Frontal cortex (tissue), 1 donor: ENCODE results near the gene TBC1D23. TPM values are rescaled to one million over a fixed set of nuclear protein-coding genes. Genes with fewer than 3 reads are reported as not detected.

ENCODE experiments used
- total RNA-seq: library from RNA; depleted of rRNA; stranded (reverse); fragments of >200 nt; gene quantifications from one replicate; pipeline ENCODE4 v1.2.3, GENCODE V29; 2014

Gene TBC1D23
- total RNA-seq, 1 donor from 2014 or later = 65.2 TPM

Other genes with a start within 250 kb of the TBC1D23 start
- 1.2 TPM for gene FILIP1L, start 146.5 kb upstream of the TBC1D23 start, total RNA-seq
- gene NIT2, start 73.8 kb downstream of the TBC1D23 start, total RNA-seq = 8.6 TPM
- gene TOMM70, start 140.1 kb downstream of the TBC1D23 start, total RNA-seq = 135 TPM
- 11.0 TPM for gene LNP1, start 140.5 kb downstream of the TBC1D23 start, total RNA-seq
- gene TMEM45A, start 231.6 kb downstream of the TBC1D23 start, total RNA-seq = 2.9 TPM